Activated T-cell treated with anti-CD3 and anti-CD28 coated beads for 24 hours (primary cell): ENCODE data around the gene EDAR.

Experiments used
- DNase-seq: peaks from one replicate; pipeline ENCODE4 v3.0.0-alpha.2; 2020; ENCODE audit warnings: low read depth

Gene EDAR

GRCh38 chr2:108988796-108989713 lies at the start of gene EDAR:
Gene EDAR, minus strand, starts transcription at chr2:108989220. Its CDS starts 58,206 bp downstream, at chr2:108931014.
- DNase-seq, result peak; percentile 16

DNA sequence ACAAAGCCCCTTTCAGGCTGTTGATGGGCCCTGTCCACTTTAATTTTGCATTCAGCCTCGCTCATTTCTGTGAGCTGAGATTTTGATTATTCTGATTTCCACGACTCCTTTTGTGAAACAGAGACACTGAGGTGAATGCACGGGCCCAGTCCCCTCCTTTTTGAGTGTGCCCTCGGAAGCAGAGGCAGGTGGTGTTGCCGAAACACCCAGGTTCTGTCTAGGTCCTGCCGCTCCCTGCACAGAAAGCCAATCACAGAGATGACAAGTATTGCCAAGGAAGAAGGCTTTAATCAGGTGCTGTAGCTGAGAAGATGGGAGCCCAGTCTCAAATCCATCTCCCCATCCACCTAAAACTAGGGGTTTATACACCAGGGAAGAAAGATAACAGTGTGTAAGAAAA lies 44.2 kb upstream of the EDAR start:
- DNase-seq, result no peak

DNA sequence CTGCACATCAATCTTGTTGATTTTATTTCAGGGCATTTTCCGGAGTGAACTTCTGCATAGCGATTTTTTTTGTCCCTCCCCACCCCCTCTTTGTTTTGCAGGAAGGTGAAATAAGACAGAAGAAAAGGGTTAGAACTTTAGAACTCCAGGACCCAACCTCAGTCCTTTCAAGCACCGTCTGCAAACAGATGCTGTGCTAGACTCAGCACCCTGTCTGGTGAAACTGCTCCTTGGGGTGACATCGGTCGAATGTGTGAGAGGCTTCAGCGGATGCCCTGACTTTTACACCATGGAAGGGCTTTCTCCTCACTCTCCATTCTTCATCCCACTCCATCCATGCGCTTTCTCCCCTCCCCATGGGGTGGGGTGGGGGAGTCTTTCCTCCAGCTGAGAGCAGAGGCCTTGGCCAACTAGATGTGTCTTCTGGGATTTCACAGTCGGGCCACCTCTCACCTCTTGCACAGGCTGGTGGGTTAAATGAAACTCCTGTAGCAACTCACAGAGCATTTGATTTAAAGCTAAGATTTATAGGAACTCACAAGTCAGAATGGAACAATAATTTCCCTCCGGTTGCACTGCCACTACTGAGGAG lies 43.3 kb upstream of the EDAR start:
- DNase-seq, result peak; percentile 7

DNA sequence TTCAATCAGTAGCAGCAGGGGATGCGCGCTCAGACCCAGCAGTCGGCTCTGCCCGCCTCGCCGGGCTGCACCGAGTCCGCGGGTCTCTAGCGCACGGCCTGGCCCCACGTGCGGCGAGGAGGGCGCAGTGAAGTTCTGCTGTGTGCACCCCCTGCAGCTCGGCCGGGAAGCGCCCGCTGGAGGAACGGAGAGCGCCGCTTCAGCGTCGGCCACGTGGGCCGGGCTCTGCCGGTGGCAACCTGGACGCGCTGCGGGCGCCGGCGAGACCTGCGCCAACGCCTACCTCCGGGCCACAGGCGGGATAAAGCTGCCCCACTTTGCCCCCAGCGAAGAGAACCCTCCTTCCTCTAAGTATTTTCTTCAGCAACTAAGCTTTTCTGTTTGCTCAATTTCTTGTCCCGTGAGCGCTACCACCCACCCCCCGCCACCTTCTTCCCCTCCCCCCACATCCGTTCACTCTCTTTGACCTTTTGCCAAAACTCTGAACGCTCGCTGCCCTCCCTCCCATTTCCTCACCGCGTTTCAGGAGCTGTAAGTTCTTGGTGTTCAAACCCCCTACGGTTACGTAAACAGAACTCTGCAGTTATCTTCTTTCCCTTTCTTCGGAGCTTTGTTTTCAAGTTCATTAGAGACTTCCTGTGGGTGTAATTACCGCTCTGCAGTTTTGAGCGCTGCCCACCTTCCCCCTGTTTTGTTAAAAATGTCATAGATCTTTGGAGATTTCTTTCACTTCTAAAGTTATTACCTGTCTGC lies 42.6 kb upstream of the EDAR start:
- peak; percentile 46 for DNase-seq

GRCh38 chr2:109030870-109031475 lies 42.0 kb upstream of the EDAR start:
- DNase-seq, result no peak

DNA sequence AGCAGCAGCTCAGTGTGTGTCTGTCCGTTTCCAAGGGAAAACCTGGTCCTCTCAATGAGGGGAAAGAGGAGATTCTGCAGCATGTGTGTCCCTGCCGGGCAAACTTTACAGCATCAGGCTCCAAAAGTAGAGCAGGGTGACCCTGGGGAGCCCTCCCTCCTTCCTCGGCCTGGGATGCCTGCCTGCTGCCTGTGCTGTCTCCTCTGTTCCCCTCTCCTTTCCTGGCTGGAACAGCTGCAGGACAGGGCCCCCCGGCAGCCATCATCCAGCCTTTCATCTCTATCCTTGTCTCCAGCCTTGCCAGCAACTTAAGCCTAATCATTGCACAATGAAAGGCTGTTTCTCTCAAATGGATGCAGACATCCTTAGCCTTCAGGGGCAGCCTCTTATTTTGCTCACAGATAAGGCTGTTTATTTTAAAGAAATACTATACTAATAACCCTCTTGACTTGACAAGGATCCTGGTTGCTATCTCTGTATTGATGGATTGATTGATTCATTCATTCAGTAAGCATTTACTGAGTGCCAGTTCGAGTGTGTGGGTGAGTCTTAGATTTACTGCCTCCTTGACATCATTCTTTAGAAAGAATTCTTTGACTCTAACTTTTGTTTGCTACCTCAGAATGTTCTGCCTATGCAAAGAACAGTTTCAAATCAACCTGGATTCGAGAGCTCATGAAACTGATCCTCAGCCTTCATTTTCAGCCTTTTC lies 40.6 kb upstream of the EDAR start:
- no peak for DNase-seq

DNA sequence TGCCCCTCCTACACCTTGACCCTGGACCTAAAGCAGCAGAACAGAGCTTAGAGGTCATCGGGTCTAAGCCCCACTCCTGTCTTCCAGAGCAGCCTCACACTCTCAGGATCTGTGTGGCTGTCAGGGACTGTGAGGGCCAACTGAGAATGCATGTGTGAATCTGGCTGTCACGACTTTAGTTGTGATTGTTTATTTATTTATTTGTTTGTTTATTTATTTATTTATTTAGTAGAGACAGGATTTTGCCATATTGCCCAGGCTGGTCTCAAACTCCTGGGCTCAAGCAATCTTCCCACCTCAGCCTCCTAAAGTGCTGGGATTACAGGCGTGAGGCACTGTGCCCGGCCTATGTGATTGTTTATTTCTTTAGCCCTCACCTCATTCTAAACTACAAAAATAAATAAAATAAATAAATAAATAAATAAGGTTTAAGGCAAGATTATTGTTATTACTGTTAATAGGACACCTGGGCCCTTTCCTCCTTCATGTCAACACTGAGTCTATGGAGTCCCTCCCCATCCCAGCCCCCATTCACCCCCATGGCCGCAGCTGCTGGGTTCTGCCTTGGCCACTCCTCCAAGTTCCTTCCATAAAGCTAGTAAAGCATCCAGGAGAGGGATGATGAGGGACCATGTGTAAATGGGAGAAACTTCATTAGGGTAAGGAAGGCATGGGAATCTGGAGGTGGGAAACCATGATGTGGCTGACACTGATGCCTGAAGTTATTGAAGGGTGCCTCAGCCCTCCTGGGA lies 39.9 kb upstream of the EDAR start:
- no peak for DNase-seq

- no peak for DNase-seq
Measured at GRCh38 chr2:109028277-109028676, 39.3 kb upstream of the EDAR start.

DNA sequence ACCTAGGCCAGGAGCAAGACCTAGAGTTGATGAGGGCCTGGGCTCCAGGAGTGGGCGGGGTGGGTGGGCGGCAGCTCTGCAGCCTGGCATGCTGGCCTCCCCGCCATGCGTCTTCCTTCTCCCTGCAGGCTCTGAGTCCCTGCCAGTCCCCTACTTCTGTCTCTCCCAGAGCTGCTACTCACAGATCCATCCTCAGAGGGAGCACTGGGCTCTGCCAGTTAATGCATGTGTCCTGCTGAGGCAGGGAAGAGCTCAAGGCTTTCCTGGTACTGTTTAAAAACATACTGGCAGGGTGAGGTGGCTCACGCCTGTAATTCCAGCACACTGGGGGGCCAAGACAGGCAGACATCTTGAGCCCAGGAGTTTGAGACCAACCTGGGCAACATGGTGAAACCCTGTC lies 38.7 kb upstream of the EDAR start:
- DNase-seq, result no peak

DNA sequence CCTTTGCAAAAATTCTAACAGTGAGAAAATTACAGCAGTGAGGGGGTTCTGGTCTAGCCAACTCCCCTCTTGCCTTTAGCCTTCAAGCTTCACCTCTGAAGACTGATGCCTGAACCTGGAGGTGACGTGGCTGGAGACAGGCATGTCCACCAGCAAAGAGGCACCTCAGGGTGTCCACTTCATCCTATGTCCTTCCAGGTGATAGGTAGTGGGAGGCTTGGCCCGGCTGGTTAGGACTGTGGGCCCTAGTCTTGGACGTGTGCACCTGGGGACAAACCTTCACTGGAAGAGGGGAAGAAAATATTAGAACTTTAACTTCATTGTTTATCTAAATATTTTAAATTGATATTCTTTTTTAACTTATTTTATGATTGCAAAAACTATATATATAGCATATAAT lies 35.5 kb upstream of the EDAR start:
- DNase-seq, result no peak

GRCh38 chr2:109021895-109022300 lies 32.9 kb upstream of the EDAR start:
- no peak for DNase-seq

DNA sequence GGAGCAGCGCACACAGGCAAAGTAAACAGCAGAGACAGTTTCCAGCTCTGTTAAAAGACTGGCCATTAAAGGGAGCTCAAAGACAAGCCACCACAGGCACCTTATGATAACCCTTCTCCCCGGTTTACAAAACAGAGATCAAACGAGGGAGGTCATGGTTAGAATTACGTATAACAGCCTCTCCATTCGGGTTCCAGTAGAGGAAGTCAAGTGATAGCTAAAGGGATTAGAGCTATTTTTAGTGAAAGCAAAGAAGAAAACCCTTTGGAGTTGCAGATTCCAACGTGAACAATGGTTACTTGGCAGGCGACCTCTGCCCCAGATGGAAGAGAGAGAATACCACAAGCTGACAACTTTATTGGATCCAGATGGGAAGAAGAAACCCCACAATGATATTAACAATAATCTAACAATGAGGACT lies 31.2 kb upstream of the EDAR start:
- no peak for DNase-seq

DNA sequence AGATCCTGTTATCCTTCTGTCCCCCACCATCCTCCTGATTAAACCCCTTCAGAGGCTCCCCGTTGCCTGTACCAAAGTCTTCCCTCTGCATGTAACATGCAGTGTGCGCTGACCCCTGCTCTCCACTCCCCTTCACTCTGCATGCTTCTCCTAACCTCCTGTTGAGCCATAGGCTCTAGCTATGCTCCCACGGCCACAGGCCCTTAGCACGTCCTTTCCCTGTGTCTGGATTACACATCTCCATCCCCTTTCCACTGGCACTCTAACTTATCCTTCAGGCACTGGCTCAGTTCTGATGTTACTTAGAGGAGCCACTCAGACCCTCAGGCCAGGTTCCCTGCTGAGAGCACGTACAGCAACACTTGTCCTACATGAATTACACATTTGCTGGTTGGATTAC lies 29.4 kb upstream of the EDAR start:
- DNase-seq, result no peak

GRCh38 chr2:109017017-109017416 lies 28.0 kb upstream of the EDAR start:
- no peak for DNase-seq

DNA sequence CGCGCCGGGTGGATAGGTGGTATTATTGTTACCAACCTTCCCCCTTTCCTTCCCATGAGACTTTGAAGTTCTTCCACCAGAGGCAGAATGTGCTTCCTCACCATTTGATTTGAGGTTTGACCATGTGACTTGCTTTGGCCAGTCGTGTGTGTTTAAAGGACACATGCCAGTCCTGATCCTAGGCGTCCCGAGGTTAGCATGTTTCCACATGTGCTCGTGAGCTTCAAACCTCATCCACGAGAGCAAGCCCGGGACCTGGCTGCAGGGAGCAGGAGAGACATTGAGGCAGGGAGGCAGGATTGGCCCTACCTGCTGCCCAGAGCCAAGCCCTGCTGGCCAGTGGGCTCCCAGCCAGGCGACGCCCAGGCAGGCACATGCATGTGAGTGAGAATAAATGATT lies 27.4 kb upstream of the EDAR start:
- DNase-seq, result no peak

DNA sequence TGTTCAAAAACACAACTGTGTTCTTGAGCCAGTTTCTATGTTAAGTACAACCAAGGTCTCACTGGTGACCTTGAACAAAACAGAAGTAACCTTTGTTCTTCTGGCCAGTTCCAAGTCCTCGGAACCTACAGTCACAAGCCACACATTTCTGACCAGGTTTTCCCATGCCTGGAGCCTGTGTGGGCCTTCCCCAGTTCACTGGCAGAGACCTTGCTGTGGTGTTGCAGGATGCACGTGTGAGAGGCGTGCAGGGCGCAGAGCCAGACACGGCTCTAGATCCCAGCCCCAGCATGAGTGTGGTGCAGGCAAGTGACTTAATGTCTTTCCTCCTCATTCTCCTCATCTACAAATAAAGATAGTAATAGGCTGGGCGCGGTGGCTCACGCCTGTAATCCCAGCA lies 25.5 kb upstream of the EDAR start:
- DNase-seq, result no peak

- DNase-seq, result no peak
Measured at GRCh38 chr2:109013051-109013450, 24.0 kb upstream of the EDAR start.

GRCh38 chr2:109009920-109010610 lies 21.0 kb upstream of the EDAR start:
- DNase-seq, result no peak

DNA sequence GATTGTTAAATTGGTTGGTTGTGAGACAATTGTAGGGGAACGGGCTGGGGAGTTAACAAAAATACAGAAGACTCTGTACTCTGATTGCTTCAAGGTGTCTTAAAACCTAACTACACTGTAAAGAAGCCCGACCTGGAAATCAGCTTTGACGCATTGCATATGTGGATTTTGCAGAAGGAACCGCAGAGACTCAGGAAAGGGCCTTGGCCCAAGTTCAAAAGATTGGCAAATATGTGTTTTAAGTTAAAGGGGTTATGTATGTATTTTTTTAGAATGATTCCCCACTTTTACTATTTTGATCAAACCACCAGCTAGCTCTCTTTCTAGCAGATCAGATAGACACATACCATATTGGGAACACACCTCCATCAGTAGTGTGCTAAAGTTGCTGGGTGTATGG lies 18.0 kb upstream of the EDAR start:
- no peak for DNase-seq

DNA sequence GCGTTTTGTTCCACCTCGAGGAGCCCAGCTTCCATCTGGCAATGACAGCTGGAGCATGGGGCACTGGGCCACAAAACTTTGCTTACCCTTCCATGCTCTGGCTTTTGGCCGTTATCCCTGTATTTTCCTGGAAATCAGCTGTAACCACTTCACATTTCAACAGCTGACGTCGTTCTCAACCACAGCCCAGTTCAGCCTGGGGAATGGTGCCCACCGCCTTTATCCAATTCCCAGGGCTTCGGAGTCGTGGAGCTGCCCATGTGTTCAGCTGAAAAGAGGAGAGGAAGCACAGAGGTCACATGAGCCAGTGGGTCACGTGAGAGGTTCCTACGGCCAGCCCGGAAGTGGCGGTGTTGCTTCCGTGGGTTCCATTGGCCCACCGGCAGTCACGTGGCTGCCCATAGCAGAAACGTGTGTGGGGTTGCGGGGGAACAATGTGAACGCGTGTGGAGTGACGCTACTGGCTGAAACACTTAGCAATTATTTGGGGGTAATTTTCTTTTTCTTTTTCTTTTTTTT lies 16.7 kb upstream of the EDAR start:
- DNase-seq, result no peak
